DND-41 (cell line): Measurements from ENCODE around the gene MAPK14.

Source experiments
- ATAC-seq: fragments of 200-7000 bp; cut with Tn5 transposase; 3 replicates; pipeline ENCODE4 v1.9.1; 2021; ENCODE audit warnings: low read depth; ENCODE audit not compliant: insufficient read depth
- DNase-seq: peaks from one replicate; pipeline ENCODE4 v3.0.0-alpha.2; 2020
- H2AFZ ChIP-seq: 2 replicates; pipeline ENCODE4 v1.6.0; 2012; ENCODE audit warnings: low read depth, low read length
- H3K27ac ChIP-seq: 2 replicates; pipeline ENCODE4 v1.5.1; 2012; ENCODE audit warnings: low read length, inconsistent platforms
- H3K27me3 ChIP-seq: fragments of 200-600 bp; sonication (generic); 2 replicates; pipeline ENCODE4 v1.6.0; 2012; ENCODE audit warnings: low read length, mild to moderate bottlenecking, inconsistent platforms; ENCODE audit not compliant: insufficient read depth, poor library complexity
- H3K36me3 ChIP-seq: 2 replicates; pipeline ENCODE4 v1.5.1; 2012; ENCODE audit warnings: low read length, inconsistent platforms; ENCODE audit not compliant: insufficient read depth
- H3K4me1 ChIP-seq: 2 replicates; pipeline ENCODE4 v1.5.1; 2012; ENCODE audit warnings: mild to moderate bottlenecking, low read length; ENCODE audit not compliant: insufficient read depth
- H3K4me2 ChIP-seq: 2 replicates; pipeline ENCODE4 v1.6.0; 2012; ENCODE audit warnings: mild to moderate bottlenecking, moderate library complexity, low read length, inconsistent platforms; ENCODE audit not compliant: insufficient read depth
- H3K4me3 ChIP-seq, 2 experiments: fragments of 200-600 bp in 1 of 2; shearing (Covaris generic) in 1 of 2; 2 replicates each; pipeline ENCODE4 v1.5.1; 2012 to 2016; ENCODE audit warnings: inconsistent platforms in 2 of 2, low read length in 2 of 2, mild to moderate bottlenecking in 2 of 2, low read depth in 1 of 2, moderate library complexity in 1 of 2
- H3K79me2 ChIP-seq: 2 replicates; pipeline ENCODE4 v1.6.0; 2012; ENCODE audit warnings: low read length, inconsistent platforms; ENCODE audit not compliant: insufficient read depth
- H3K9ac ChIP-seq: 2 replicates; pipeline ENCODE4 v1.6.0; 2012; ENCODE audit warnings: low read depth, mild to moderate bottlenecking, inconsistent platforms, low read length, moderate library complexity
- H3K9me3 ChIP-seq: 2 replicates; pipeline ENCODE4 v1.5.1; 2012; ENCODE audit warnings: low read length, moderate library complexity, mild to moderate bottlenecking, inconsistent platforms; ENCODE audit not compliant: insufficient read depth, severe bottlenecking
- H4K20me1 ChIP-seq: 2 replicates; pipeline ENCODE4 v1.6.0; 2012; ENCODE audit warnings: low read length; ENCODE audit not compliant: insufficient read depth
- CTCF ChIP-seq: IDR thresholded peaks from 2 replicates; pipeline ENCODE4 v1.5.1; 2012; ENCODE audit warnings: borderline replicate concordance, low read length, moderate library complexity, mild to moderate bottlenecking; ENCODE audit not compliant: poor library complexity, severe bottlenecking; ENCODE audit errors: extremely low read depth
- EZH2 ChIP-seq: IDR thresholded peaks from 3 replicates; pipeline ENCODE4 v1.6.1; 2012; ENCODE audit warnings: borderline replicate concordance, low read depth, mild to moderate bottlenecking, moderate library complexity, low read length, inconsistent platforms; ENCODE audit not compliant: severe bottlenecking

MAPK14 gene

DNA sequence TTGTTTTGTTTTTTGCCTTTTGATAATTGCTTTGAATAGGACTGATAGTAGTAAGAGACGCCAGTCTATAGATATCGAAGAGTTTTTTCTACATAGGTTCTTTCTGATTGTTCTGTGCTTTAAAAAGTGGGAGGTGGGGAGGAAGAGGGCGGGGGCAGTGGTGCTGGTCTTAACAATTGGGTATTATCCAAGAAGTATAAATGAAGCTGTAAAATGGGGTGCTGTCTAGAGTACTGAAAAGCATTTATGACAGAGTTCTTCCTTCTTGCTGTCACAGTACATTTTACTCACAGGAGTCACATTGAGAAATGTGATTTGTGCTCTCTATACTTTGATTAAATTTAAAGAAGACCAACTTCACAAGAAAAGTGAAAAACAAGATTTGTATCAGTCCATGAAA is 41.0 kb downstream of the MAPK14 start:
- H3K4me3 ChIP-seq: no peak overlapping the region
- DNase-seq (no peak), ATAC-seq (no peak)
- no peak for TF ChIP-seq EZH2
- no peak overlapping the region for H2AFZ ChIP-seq
- H3K4me2 ChIP-seq: no peak overlapping the region
- H3K79me2 ChIP-seq: peaks cover 55% of the 10 kb centered on the region
- H3K9ac ChIP-seq: no peak overlapping the region
- peaks cover 1% of the 10 kb centered on the region; the same call in 1 of the 2 replicates for H3K36me3 ChIP-seq
- H4K20me1 ChIP-seq: peaks cover 13% of the 10 kb centered on the region; the same call in 1 of the 2 replicates
- no peak overlapping the region for H3K27ac ChIP-seq
- H3K4me1 ChIP-seq: no peaks in the 10 kb centered on the region
- H3K27me3 ChIP-seq: no peaks in the 10 kb centered on the region
- H3K9me3 ChIP-seq: no peaks in the 10 kb centered on the region

DNA sequence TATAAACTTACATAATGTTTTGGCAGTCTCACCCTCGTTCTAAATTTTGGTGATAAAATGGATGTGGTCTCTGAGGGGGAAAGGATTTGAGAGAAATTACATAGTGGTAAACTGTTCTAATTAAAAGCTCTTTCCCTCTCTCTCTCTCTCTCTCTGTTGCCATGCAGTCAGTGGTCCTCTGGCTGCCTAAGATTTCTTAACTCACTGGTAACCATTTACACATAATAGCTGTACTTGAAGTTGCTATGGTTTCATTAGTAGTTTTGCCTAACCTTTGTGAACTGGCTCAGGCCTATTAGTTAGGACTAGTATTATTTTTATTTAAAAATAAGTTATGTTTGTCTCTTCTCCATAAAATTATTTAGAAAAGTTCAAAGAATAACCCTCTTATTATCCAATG is 42.0 kb downstream of the MAPK14 start:
- Histone ChIP-seq H3K79me2 (peaks cover 47% of the 10 kb centered on the region), H3K9me3 (no peaks in the 10 kb centered on the region), H2AFZ (no peak overlapping the region), H3K4me1 (no peaks in the 10 kb centered on the region), H3K27me3 (no peaks in the 10 kb centered on the region), H3K9ac (no peak overlapping the region), H3K4me2 (no peak overlapping the region), H3K27ac (no peak overlapping the region), H3K36me3 (no peaks in the 10 kb centered on the region; the same call in 1 of the 2 replicates), H3K4me3 (no peak overlapping the region), H4K20me1 (peaks cover 13% of the 10 kb centered on the region; the same call in 1 of the 2 replicates)
- DNase-seq (no peak), ATAC-seq (no peak)
- no peak for TF ChIP-seq CTCF
- no peak for TF ChIP-seq EZH2

DNA sequence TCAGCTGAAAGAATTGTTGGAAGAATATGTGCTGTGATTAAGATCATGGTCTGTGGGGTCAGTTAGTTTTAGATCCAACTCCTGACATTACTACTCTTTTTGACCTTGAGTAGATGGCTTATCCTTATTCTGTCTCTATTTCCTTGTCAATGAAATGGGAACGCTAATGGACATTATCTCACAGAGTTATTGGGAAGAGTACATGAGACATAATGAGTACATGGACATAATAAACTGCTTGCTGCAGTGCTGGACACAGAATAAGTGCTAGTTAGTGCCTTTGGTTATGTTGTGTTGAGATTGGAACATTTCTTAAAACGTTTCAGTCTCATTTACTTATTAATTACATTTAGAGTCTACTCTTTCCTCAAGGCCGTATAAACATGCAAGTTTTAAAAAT is 42.6 kb downstream of the MAPK14 start:
- no peak overlapping the region for H3K4me2 ChIP-seq
- TF ChIP-seq EZH2: no peak
- no peak for TF ChIP-seq CTCF
- H2AFZ ChIP-seq: no peak overlapping the region
- H3K36me3 ChIP-seq: peaks cover 1% of the 10 kb centered on the region; the same call in 1 of the 2 replicates
- no peaks in the 10 kb centered on the region for H3K4me1 ChIP-seq
- no peak for ATAC-seq
- H3K4me3 ChIP-seq: no peak overlapping the region
- peaks cover 6% of the 10 kb centered on the region; the same call in 1 of the 2 replicates for H4K20me1 ChIP-seq
- no peak overlapping the region for H3K27ac ChIP-seq
- no peak for DNase-seq
- no peak overlapping the region for H3K9ac ChIP-seq
- H3K9me3 ChIP-seq: no peaks in the 10 kb centered on the region
- H3K27me3 ChIP-seq: no peaks in the 10 kb centered on the region
- H3K79me2 ChIP-seq: peaks cover 41% of the 10 kb centered on the region

- Histone ChIP-seq H3K9me3 (no peaks in the 10 kb centered on the region), H3K27ac (no peak overlapping the region), H3K4me2 (no peak overlapping the region), H3K27me3 (no peaks in the 10 kb centered on the region), H3K36me3 (peaks cover 12% of the 10 kb centered on the region), H4K20me1 (peaks cover 4% of the 10 kb centered on the region; the same call in 1 of the 2 replicates), H3K4me3 (no peak overlapping the region), H3K4me1 (no peaks in the 10 kb centered on the region), H3K79me2 (peaks cover 39% of the 10 kb centered on the region), H3K9ac (no peak overlapping the region), H2AFZ (no peak overlapping the region)
- DNase-seq (no peak), ATAC-seq (no peak)
- TF ChIP-seq EZH2 (no peak), CTCF (no peak)
Measured at GRCh38 chr6:36071281-36071680, 43.7 kb downstream of the MAPK14 start.
